ENCODE data around the gene COLEC11.
"Not testable (repeated sequence)": the region's sequence is repeated elsewhere in the genome, so short reads cannot be mapped to it uniquely, and the experiment has no call there.

COLEC11 gene

DNA sequence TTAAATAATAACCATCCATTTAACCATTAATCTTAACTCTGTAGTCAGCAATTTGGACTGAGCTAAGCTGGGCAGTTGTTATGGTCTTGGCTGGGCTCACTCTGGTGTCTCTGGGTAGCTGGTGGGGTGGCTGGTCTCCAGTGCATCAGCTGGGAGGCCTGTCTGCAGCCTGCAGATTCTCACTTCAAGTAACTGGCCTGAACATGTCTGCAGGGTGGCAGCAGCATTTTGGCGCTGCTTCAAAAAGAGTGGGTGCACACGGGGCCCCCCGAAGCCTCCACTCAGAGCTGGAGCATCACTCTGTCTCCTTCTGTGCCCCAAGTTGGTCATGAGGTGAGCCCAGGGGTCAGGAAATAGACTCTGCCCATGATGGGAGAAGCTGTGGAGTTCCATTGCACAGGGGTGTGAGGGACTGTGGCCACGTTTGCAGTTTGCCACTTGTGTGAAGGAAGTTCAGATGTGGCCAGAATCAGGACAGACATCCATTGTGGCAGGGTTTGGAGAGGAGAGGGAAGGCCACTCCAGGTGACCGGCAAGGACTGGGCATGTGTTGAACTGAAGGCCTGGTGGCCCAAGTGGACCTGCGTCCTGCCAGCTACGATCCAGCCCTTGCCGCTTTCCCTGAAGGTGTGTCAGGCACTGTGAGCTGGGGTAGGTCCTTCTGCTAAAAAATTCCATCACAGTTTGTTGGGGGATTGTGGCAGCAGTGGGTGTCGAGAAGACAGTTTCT is 58.1 kb downstream of the COLEC11 start:
- DNase-seq (ENCODE audit: low read depth in 2 of 2): no peak

DNA sequence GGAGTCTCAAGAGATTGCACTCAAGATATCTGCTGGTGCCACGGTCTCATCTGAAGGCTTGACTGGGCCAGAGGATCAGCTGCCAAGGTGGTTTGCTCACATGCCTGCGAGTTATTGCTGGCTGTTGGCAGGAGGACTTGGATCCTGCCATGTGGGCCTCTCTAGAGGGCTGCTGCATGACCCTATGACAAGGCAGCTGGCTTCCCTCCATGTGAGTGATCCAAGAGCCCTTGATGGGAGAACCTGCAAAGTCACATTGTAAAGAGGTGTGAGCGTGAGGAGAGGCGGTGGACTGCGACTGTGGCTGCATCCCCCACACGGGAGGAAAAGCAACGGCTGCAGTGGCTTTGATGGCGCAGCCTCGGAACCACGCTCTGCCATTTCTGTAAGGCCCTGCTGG is 59.1 kb downstream of the COLEC11 start:
- DNase-seq (ENCODE audit: low read depth in 2 of 2): no peak

DNA sequence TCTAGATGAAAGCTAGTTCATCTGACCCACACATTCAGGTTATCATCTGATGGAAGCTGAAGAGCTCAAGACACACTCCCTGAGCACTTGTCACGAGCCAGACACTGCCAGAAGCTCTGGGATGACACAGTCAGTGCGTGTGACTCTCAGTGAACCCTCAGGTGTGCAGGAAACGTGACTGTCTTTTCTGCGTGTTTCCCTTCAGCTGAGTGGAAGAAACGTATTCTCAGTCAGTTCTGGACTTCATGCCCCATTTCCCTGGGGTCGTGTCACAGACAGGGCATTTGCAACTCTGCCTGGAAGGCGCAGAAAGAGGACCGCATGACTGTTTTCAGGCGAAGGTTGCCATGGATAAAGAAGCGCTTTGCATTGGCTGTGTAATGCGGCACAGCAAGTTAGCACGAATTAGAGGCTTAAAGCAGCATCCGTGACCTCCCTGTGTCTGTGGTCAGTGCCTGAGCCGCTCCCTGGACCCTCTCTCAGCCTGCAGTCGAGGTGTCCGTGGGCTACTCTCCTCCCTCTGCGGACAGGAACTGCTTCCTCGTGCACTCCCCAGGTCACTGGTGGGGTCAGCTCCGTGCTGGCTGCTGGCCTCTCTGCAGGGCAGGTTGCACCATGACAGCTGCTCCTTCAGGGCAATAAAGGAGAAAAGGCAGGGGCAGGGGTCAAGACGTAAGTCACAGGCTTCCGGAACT is 59.8 kb downstream of the COLEC11 start:
- no peak for DNase-seq (ENCODE audit: low read depth in 2 of 2)

DNA sequence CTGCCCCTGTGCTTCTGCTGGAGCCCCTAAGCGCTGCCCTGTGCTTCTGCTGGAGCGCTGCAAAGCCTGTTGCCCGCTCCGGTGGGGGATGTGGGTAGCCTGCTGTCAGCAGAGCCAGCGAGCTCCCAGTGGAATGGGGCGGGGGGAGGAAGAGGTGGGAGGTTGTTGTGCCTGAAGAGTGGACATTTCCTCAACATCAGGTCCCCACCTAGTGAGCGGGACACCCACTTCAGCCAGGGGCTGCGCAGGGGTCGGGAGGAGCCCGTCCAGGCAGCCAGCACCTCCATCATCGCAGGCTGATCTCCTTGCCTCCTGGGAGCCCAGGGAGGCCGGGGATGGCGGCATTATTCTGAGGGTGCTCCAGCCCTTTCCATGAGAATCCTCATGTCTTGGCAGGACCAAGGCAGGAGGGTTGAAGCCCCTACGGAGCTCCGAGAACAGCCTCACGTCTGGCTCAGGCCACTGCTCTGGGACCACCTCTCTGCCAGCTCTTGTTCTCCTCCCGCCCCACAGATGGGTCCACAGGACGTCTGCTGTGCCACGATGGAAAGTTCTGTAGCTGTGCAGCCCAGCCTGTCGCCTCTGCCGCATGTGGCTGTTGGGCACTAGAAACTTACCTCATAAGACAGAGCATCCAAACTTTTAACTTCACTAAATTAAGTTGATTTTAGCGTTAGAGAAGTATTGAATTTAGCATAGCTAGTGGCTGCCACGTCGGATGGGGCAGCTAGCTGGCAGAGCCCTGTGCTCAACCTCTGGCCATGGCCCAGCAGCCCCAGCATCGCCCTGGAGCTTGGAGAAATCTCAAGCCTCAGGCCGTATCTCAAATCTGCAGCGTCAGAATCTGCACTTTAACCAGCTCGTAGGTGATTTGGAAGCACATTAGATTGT is 61.2 kb downstream of the COLEC11 start:
- DNase-seq (ENCODE audit: low read depth in 2 of 2): no peak

DNA sequence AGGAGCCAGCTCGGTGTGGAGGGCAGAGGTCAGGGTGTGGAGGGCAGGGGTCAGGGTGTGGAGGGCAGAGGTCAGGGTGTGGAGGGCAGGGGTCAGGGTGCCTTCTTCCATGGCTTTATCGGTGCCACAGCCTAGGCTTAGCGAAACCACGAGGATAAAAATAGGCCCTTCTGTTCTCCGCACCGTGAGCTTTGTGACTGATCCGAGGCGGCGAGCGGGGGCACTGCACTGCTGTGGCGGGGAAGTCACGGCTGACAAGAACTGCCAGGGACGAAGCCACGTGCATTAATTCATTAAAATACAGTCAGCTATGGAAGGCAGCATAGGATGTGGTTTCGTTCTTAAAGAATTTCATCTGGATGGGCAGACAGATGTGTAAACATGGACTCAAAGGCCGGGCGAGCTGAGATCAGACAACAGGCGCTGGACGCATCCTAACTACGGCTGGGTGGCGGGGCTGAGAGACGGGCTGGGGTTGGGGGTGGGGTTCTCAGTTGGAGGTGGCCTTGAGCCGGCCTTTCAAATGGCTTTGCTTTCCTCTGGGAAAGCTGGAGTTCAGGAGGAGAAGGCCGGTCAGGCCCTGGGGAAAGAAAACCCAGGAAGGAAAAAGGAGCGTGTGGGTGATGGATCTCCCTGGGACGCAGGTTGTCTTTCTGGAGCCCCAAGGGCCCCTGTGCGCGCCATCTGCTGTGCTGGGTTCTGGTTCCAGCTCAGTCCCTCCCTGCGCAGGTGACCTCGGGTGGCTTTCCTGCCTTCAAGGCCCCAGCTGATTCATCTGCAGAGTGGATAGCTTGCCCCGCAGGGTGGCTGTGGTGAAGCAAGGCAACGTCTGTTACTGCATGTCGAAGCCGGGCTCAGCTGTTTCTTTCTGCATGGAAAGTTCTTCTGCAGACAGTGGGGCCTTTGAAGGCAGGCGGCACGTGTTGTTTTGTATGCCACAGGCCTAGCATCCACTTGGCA is 62.1 kb downstream of the COLEC11 start:
- DNase-seq (ENCODE audit: low read depth in 2 of 2): no peak

DNA sequence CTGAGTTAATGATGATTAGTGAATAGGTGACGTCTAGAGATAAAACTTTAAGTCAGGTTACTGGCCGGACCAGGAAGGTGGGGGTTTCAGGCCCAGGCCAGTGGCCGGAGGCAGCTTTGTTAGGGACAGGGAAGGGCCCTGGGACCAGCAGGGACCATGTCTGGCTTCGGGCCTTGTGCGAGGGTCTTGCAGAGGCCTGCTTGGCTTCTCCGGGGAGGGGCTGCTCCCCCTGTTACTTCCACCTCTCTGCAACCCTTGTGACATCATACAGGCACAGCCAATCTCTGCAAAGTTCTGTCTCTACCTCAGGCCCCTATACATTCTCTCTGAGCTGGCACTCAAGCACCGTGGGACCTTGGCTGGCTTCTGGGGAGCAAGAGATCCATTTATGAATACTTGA is 63.0 kb downstream of the COLEC11 start, which contains the start of gene ALLC:
ALLC (plus strand) TSS at position 320 of the 400 bp plus-strand sequence. CDS start 12,958 bp downstream, outside the sequence.
- DNase-seq (ENCODE audit: low read depth in 2 of 2): no peak

DNA sequence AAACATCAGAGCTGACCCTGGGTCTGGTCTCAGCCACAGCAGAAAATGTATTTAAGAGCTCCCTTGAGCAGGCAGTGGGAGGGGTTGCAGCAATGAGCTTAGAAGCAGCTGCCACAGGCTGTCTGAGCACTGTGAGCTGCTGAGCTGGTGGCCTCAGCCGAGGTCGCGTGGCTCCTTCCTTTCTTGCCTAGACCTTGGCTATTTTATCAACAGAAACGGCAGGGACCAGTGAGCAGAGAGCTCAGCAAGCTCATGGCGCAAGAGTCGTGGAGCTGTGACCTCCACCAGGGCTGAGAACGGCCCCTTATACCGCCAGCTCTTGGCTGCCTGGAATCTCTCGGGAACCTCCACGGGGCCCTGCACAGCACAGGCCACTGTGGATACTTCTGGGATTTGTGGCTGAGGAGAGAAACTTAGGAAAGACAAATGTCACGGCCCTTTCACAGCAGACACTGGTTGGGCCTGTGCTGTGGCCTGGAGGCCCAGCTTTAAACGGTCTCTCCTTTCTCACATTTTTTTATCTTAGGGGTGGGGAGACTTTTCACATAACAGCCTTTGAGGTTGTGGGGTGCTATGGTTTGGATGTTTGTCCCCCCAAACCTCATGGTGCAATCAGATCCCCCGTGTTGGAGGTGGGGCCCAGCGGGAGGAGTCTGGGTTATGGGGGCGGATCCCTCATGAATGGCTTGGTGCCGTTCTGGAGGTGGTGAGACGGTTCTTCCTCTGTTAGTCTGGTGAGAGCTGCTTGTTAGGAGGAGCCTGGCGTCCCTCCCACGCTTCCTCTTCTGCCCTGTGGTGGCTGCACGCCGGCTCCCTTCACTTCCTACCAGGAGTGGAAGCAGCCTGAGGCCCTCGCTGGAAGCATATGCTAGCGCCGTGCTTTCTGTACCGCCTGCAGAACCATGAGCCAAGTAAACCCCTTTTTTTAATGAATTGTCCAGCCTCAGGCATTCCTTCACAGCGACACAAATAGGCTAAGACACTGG is 64.8 kb downstream of the COLEC11 start:
- DNase-seq (ENCODE audit: low read depth in 2 of 2): no peak

DNA sequence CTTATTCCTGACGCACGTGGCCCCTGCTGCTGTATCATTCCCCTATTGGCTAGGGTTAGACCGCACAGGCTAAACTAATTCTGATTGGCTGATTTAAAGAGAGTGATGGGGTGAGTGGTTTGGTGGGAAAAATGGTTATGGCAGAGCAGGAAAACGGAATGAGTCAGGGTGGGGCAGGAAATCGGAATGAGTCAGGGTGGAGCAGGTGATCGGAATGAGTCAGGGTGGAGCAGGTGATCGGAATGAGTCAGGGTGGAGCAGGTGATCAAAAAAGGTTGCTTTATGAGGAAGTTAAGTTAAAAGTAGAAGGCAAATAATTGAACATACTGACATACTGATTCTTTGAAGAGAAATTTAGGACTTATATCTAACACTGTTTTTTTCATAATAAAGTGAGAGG is 65.7 kb downstream of the COLEC11 start:
- not testable (repeated sequence) for DNase-seq (ENCODE audit: low read depth in 2 of 2)

DNA sequence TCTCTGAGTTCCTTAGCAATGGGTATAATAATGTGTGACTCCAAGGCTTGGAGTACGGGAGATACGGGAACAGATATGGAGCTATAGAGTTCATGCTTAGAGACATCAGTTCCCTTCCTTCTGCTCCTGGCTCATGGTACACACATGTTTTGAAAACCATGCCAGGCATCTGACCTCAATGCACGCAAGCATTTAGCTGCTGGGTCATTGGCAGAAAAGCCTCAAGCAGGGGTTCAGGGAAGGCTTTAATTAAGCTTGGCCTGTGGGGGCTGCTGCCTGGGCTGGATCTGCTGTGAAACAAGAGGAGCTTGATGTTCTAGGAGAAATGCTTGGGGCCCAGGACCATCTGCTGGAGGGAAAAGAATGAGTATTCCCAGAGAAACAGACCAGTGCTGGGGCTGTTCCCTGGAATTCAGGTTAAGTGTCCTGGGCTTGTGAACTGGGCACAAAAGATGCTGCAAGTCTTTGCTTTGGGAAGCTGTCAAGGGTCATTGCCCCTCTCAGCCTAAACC is 66.3 kb downstream of the COLEC11 start:
- no peak for DNase-seq (ENCODE audit: low read depth in 2 of 2)

DNA sequence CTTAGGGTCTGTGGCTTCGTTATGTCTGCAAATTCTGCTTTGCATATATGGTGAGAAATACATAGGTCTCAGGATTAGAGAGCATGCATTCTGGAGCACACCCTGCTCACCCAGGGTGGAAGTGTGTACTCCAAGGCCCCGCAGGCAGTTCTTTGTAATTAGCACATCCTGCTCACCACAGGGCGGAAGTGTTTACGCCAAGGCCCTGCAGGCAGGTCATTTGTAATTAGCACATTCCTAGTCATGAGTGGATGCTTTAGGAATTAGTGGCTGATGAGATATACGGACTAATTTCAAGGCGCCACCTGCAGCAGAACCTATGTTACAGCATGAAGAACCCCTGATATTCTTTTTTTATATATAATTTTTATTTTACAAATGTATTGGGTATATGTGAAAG is 67.3 kb downstream of the COLEC11 start:
- DNase-seq (ENCODE audit: low read depth in 2 of 2): no peak

DNA sequence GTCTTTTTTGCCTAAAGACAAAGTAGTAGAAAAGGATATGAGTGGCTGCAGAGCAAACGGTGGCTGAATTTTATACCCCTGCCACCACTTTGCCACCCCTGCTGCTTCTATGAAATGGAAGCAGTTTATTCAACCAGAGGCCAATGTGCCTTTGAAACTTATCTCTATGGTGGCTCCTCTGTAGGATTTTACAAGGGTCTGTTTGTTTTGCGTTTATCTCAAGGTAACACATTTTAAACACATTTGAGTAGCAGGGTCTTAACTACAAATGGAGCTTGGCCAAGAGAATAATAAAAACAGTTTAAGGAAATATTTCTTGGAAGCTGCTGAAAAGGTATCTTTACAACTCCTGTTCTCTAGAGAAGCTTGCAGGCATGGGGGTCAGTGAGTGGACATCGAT is 69.2 kb downstream of the COLEC11 start:
- DNase-seq (ENCODE audit: low read depth in 2 of 2): no peak

DNA sequence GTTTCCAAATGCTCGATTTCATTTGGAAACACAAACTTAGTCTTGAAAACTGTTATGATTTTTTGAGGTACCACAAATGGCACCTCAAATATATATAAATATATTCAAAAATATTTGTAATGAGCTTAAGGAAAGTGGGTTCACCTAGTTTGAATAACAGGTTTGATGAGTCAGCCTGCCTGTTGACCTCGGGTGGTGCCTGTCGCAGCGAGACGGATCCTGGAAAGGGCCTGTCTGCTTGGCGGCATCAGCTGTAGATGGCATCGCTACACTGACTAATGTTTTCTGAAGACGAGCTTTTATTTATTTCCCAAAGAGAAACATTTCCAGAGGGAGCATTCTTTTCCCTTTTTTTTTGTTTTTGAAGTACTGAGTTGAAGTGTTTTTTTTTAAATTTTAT is 70.0 kb downstream of the COLEC11 start:
- DNase-seq (ENCODE audit: low read depth in 2 of 2): no peak

DNA sequence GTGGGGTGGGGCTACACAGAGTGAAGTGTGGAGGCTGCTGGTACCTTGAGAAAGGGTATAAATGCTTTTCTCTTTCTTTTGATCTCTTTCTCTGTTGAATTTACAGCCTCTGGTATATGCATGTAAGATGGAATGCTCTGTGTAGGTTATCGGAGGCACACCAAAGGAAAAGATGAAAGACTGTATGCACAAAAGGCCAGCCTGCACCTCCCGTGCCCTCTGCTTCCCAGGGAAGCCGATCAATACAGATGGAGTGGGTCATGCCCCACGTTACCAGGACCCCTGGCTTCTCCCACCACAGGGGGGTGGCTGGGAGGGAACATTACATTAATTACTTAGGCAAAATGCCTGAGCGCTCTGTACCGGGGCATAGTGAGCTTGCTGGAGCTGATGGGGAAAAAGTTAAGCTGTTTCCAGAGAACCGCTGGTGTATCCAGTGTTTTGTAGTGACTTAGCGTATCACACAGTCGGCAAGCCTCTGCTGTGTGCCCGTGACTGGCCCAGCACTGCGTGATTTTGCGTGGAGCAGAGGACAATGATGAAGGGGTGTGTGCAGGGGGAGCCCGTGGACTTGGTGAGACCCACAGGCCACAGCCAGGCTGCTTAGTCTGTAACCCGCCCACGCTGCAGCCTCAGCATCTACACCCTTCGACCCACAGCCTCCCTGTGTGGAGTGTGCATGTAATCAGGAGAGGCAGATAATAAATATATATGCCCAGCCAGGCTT is 71.1 kb downstream of the COLEC11 start:
- no peak for DNase-seq (ENCODE audit: low read depth in 2 of 2)

DNA sequence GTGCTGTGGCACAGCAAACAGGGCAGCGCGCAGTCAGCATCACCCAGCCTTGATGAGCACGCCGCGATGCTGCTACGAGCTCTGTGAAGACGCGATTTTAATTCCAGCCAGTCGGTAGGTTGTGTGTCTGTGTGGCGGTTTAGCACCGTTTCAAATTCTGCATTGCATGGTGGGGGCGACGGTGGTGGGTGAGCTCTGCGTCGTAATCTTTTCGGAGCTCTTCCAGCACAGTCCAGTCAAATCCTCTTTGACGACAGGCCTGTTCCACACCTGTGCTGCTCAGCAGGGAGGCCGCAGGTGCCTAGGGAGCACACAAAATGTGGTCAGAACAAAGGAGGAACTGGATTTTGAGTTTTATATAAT is 71.7 kb downstream of the COLEC11 start:
- no peak for DNase-seq (ENCODE audit: low read depth in 2 of 2)

DNA sequence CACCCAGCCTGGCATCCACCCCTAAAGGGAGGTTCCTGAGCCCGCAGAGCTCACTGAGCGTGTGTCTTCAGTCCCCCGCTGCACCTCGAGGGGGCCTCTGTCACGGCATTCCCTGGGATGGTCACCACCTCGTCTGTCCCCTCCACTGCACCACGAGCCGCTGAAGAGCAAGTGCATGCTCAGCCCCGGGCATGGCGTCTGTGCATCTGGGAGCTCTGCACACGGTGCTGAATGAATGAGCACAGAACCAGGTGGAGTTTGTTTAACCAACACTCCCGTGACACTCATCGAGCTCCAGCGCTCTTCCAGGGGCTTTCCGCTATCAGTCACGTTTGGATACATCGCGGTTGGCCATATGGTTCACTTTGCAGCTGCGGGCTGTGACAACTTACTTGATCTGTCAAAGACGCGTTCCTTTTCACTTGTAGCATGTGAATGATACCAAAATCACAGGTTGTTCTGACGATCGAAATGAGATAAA is 72.3 kb downstream of the COLEC11 start:
- DNase-seq (ENCODE audit: low read depth in 2 of 2): no peak

DNA sequence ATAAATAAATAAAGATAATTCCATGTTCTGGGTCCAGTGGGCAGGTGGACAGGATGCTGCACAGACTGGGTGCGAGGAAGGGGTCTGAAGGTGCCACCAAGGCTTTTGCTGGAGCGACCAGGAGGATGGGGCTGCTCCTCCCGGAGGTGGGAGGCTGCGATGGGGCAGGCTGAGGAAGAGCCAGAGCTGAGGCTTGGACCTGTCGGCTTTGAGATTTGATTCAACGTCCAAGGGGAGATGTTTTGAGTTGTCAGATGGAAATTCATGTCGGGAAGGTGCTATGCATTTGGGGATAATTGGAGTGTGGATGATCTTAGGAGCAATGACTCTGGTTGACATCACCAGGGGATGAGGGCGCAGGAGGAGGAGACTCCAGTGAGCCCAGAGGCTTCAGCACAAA is 74.7 kb downstream of the COLEC11 start:
- DNase-seq (ENCODE audit: low read depth in 2 of 2): no peak

DNA sequence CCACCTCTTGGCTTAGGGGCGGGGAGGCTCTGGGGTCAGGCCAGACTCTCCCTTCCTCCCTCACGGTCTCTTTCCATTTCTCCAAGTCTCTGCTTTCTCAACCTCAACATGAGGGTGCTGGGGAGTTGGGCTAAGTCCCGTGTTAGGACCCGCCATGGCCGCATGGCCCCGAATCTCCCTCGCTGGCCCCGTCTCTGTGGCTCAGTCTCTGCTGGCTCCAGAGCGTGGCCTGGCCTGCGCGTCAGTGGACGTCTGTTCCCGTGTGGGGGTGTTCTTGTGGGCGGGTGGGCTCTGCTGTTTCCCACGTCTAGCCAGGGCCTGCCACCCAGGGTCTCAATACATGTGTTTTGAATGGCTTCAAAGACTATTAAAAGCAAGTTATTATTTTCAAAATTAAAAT is 75.5 kb downstream of the COLEC11 start:
- no peak for DNase-seq (ENCODE audit: low read depth in 2 of 2)

DNA sequence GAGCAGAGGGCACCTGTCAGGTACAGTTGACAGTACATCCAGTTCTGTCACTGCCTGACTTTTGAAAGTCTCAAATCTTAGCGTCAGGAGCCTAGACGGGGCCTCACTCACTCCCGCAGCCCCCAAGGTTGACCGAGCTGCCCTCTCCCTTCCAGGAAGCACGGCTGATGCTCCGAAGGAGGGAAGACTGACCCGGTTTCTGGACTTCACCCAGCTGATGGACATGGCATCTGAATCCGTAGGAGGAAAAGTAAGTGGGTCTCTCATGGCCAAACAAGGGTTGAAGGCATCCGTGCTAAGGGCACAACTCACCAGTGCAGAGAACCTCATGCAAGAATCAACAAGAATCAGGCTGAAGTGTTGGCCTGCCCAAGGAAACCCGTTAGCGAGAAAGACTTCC is 76.0 kb downstream of the COLEC11 start:
- no peak for DNase-seq (ENCODE audit: low read depth in 2 of 2)
